ENCODE measurements around the gene CERT1. TPM values are rescaled to one million over a fixed set of nuclear protein-coding genes. Genes with fewer than 3 reads are reported as not detected.

CERT1 gene
- total RNA-seq, 4 donors from 2014 or later: 36.9 to 65.8 (median 43.0) TPM

DNA sequence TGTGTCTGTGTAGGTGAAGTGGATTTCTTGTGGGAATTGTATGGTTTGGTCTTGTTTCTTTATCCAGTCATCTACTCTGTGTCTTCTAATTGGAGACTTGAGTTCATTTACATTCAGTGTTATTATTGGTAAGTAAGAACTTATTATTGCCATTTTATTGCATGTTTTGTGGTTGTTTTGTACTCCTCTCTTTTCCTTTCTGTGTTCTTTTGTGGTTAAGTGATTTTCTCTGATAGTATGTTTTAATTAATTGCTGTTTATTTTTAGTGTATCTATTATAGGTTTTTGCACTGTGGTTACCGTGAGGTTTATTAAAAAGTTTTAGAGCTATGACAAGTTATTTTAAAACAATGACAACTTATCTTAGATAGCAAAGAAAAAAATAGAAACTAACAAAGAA is 8.3 kb upstream of the CERT1 start:
- DNase-seq: no peak
- no peak for TF ChIP-seq CTCF (IDR thresholded peaks at IDR 0.05)
- no peak for TF ChIP-seq POLR2A (IDR thresholded peaks at IDR 0.05)
- H3K36me3 ChIP-seq: no peaks in the 10 kb centered on the region
- no peak overlapping the region for H3K4me3 ChIP-seq
- peaks cover 0 to 22% of the 10 kb centered on the region in 2 donors for H3K9me3 ChIP-seq
- no peaks in the 10 kb centered on the region for H3K4me1 ChIP-seq
- H3K27ac ChIP-seq: no peak overlapping the region
- H3K27me3 ChIP-seq: no peaks in the 10 kb centered on the region
- intact Hi-C loops (cut with DNase I; ENCODE audit: low total_unique reads): no loop called here

DNA sequence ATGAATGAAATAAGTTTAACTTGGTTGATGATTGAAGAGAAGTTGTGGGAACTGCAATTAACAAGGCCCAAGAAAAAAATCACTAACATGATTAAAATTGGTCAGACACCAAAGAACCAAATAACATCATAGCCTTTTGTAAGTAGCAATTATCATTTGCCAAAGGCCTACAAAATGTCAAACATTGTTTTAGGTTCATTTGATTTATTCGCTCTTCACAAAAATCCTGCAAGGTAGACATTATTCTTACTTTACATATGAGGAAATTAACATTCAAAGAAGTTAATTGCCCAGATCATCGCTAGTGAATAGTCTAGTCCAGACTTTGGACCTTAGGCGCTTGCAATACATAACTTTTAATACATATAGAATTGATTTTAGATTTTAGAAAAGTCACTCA is 2.9 kb upstream of the CERT1 start:
- intact Hi-C loops (cut with DNase I; ENCODE audit: low total_unique reads): no loop called here
- TF ChIP-seq POLR2A (IDR thresholded peaks at IDR 0.05) (no peak), CTCF (IDR thresholded peaks at IDR 0.05) (no peak)

DNA sequence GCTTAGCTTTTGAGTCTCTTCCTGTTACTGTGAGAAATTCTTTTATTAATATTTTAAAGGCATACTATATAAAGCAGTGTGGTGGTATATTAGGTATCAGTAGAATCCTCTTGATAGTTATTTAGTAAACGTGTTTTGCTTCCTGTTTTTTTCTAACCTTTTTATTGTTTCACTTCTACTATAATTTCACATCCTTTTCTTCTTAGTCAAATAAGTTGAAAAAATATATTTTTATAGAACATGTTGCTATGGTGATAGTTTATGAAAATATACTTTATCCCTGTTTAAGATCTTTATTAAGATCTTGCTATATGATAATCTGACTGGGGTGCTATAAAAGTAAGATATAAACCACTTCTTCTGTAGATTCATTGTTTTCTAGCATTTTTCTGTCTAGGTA is 2.4 kb upstream of the CERT1 start:
- no peaks in the 10 kb centered on the region for H3K9me3 ChIP-seq
- H3K27ac ChIP-seq: no peak overlapping the region
- H3K36me3 ChIP-seq: no peaks in the 10 kb centered on the region
- peaks cover 0 to 5% of the 10 kb centered on the region in 2 donors for H3K4me1 ChIP-seq
- no peak for DNase-seq
- intact Hi-C loops (cut with DNase I; ENCODE audit: low total_unique reads): no loop called here
- TF ChIP-seq POLR2A (IDR thresholded peaks at IDR 0.05): no peak
- TF ChIP-seq CTCF (IDR thresholded peaks at IDR 0.05): no peak
- H3K4me3 ChIP-seq: no peak overlapping the region
- no peaks in the 10 kb centered on the region for H3K27me3 ChIP-seq

More for the DNA sequence above, 2.9 kb upstream of the CERT1 start:
- Histone ChIP-seq H3K36me3 (no peaks in the 10 kb centered on the region), H3K4me1 (peaks cover 0 to 5% of the 10 kb centered on the region in 2 donors), H3K27ac (no peak overlapping the region), H3K4me3 (no peak overlapping the region), H3K9me3 (no peaks in the 10 kb centered on the region), H3K27me3 (no peaks in the 10 kb centered on the region)
- DNase-seq: no peak

- Histone ChIP-seq H3K4me3 (peak overlapping the region; percentile 74 to 88), H3K4me1 (peaks cover 0 to 5% of the 10 kb centered on the region in 2 donors), H3K27ac (peak overlapping the region; percentile 89 to 96), H3K27me3 (no peaks in the 10 kb centered on the region), H3K9me3 (no peaks in the 10 kb centered on the region), H3K36me3 (no peaks in the 10 kb centered on the region)
- intact Hi-C loops (cut with DNase I; ENCODE audit: low total_unique reads): no loop called here
- no peak for TF ChIP-seq CTCF (IDR thresholded peaks at IDR 0.05)
- no peak for TF ChIP-seq POLR2A (IDR thresholded peaks at IDR 0.05)
- no peak for DNase-seq
Observed at GRCh38 chr5:75512383-75513074, 1.1 kb upstream of the CERT1 start.

DNA sequence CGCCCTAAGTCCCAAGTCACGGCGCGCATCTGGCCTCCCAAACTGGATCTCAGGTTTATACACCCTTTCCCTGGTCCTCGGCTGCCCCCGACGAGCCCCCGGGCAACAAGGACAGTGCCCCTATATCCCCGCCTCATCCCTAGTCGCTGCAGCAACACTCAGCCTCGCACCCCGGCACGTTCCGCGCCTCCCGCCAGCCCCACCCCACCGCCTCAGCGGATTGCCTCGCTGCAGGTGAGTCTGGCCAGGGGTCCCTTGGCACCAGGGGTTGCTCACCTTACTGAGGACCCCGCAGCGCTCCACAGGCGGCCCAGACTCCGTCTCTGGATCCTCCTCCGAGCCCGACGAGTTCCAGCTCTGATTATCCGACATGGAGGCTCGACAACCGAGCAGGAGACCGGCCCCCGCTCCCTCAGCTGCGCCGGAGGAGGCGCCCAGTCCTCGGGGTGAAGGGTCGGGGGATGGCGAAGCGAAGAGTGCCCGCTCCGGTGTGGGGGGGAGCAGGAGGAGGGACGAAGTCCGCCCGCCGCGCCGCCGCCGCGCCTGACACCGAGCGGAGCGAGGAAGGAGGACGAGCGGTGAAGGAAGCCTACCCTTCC is 494 bp downstream of the CERT1 start:
- H3K27me3 ChIP-seq: no peaks in the 10 kb centered on the region
- H3K27ac ChIP-seq: peak overlapping the region; percentile 89 to 96
- no peak for TF ChIP-seq CTCF (IDR thresholded peaks at IDR 0.05)
- no peak for TF ChIP-seq POLR2A (IDR thresholded peaks at IDR 0.05)
- no peaks in the 10 kb centered on the region for H3K36me3 ChIP-seq
- intact Hi-C loops (cut with DNase I; ENCODE audit: low total_unique reads): no loop called here
- peaks cover 0 to 5% of the 10 kb centered on the region in 2 donors for H3K4me1 ChIP-seq
- peak overlapping the region; percentile 74 to 88 for H3K4me3 ChIP-seq
- DNase-seq: peak in 1 of 2 donors; percentile 40
- H3K9me3 ChIP-seq: no peaks in the 10 kb centered on the region
